ENCODE data around the gene ORC5.
A peak's percentile ranks its signal among the peaks of the same experiment; 100 is the strongest.
"Not testable (repeated sequence)": the region's sequence is repeated elsewhere in the genome, so short reads cannot be mapped to it uniquely, and the experiment has no call there.

The ORC5 gene

DNA sequence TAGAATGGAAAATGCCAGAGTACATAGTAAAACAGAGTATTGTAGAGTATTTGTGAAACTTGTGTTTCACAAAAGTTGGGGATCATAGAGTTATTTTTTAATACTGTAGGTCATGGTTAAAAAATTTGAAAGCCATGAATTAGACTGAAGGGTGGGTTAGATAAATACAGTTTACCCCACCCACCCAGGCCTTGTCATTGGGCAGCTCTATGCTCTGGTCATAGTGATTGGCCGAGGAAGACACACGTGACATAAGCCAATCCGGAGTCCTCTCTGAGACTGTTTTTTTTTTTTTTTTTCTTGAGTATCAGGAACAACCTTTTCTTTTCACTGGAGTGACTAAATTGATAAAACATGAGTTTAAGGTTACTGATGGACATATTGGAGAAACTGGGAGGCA, 33.3 kb upstream of the ORC5 start:
- H3K27ac ChIP-seq, result no peak overlapping the region
- TF ChIP-seq ZFX (IDR thresholded peaks at IDR 0.05), result no peak
- no peak for TF ChIP-seq CTCF (conservative IDR thresholded peaks at IDR 0.05)

GRCh38 chr7:104240401-104240800, 32.6 kb upstream of the ORC5 start:
- no peak for TF ChIP-seq ZFX (IDR thresholded peaks at IDR 0.05)
- no peak for TF ChIP-seq CTCF (conservative IDR thresholded peaks at IDR 0.05)
- H3K27ac ChIP-seq, result no peak overlapping the region

DNA sequence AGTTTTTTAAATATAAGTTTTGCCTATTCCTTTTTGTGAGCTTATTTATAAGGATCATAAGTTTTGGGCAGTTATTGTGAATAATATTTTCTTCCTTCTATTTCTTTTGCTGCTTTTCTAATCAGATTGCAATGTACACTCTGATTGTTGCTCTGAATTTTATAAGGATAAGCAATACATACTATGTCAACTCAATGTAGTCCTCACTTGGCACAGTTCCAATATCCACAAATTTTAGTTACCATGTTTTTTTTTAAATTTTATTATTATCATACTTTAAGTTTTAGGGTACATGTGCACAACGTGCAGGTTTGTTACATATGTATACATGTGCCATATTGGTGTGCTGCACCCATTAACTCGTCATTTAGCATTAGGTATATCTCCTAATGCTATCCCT, 27.2 kb upstream of the ORC5 start:
- H3K27ac ChIP-seq, result not testable (repeated sequence)

DNA sequence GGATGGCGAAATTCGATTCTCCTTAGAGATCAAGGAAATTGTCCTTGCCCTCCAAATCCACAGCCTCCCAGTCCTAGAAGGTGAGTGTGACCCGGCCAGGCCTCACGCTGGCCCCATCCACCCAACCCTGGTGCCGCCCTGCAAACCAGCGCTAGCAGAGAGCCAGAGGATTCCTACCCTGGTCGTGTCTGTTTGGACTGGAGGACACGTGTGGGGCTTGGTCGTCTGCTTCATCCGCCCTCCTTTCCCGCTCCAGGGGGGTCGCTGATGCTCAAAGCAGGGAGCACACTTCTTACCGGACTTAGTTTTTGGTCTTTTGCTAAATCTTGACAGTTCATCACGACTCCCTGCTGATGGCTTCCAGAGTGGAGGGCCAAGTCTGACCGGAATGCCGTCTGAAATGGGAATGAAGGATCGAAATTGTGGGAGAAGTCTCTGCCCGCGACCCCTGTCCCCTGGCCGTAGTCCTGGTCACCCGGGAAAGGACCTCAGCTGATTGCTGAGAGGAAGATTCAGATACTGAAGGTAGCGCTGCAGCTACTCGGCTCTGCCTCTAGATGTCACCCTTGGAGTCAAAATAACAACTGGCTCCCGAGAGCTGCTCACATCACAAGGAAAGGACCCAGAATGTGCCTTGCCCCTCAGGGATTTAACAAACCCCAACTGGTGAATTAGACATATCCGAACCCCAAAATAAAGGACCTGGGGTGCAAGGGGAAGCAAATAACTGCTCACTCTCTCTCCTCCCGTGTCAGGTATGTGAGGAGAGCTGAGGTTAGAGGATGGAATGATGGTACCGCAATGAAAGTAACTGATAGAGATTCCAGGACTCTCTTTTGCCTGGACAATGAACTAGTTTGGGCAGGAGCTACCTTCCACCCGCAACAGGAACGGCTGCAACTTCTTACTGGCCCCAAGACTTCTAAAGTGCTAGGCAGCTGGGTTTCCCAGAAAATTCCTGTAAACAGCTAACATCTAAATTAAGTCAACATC, 23.5 kb upstream of the ORC5 start:
- TF ChIP-seq ZFX (IDR thresholded peaks at IDR 0.05) (no peak), CTCF (conservative IDR thresholded peaks at IDR 0.05) (peak; percentile 95)

DNA sequence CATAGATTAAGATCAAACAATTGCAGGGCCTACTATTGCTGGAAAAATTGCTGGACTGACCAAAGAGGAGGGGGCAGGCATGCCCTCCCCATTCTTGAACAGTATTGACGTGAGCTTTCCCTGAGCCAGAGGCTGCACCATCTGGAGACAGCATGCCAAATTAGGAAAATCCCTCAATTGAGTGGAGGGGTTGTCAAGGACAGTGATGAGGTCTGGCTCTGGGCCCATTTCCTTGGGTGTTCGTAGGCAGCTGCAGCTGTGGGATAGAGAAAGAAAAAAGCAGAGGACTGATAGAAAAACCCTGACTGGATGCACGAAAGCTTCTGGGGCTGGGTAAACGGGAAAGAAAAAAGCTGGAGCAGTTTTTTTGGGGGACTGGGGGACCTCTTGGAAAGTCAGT, 22.8 kb upstream of the ORC5 start:
- no peak overlapping the region for H3K27ac ChIP-seq
- TF ChIP-seq CTCF (conservative IDR thresholded peaks at IDR 0.05) (no peak), ZFX (IDR thresholded peaks at IDR 0.05) (no peak)

More for the DNA sequence above, 23.5 kb upstream of the ORC5 start:
- H3K27ac ChIP-seq, result no peak overlapping the region

DNA sequence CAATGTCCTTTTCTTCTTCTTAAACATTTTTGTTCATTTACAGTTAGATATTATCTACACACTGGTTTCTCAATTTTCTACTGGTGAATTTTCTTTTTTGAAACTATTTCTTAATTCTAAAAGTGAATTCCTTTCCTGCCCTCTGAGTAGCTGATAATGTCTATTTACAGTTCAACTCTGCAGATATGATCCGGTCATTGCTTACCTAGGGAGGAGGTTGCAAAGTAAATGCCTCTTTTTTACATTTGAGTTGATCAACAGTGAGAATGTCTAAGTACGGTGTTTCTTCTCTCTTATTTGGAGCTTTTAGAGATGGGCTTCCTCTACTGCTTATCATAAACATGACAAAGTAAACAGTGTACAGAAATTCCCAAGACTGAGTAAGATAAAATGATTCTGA, 20.6 kb upstream of the ORC5 start:
- no peak overlapping the region for H3K27ac ChIP-seq
- TF ChIP-seq CTCF (conservative IDR thresholded peaks at IDR 0.05), result no peak
- no peak for TF ChIP-seq ZFX (IDR thresholded peaks at IDR 0.05)

GRCh38 chr7:104225451-104225850, 17.6 kb upstream of the ORC5 start:
- H3K27ac ChIP-seq, result no peak overlapping the region
- TF ChIP-seq CTCF (conservative IDR thresholded peaks at IDR 0.05) (no peak), ZFX (IDR thresholded peaks at IDR 0.05) (no peak)

GRCh38 chr7:104217620-104218019, 9.8 kb upstream of the ORC5 start:
- no peak for TF ChIP-seq ZFX (IDR thresholded peaks at IDR 0.05)
- TF ChIP-seq CTCF (conservative IDR thresholded peaks at IDR 0.05), result no peak
- no peak overlapping the region for H3K27ac ChIP-seq
